HCT116 (cell line): Measurements from ENCODE around the gene CDC42BPA. TPM values are rescaled to one million over a fixed set of nuclear protein-coding genes. Genes with fewer than 3 reads are reported as not detected.

ENCODE experiments used
- ATAC-seq: fragments of 200-7000 bp; cut with Tn5 transposase; 2 replicates; pipeline ENCODE4 v1.9.1; 2020; ENCODE audit warnings: mild to moderate bottlenecking, moderate library complexity
- BruUV-seq: library from RNA; stranded (reverse); fragments of 400-500 nt; replicated peaks from 2 replicates; lab custom pipeline; 2021; lab: Mats Ljungman, UMichigan
- CTCF ChIA-PET: fragments of 300-600 bp; sonication (Branson Sonifier 250); formaldehyde crosslinking; loops from one replicate; lab custom pipeline; 2021; ENCODE audit warnings: antibody characterized with exemption; lab: Charles Lee
- POLR2A ChIA-PET: fragments of 300-600, 350-600 bp; sonication (Branson Sonifier 250); formaldehyde crosslinking; loops from one replicate; lab custom pipeline; 2021; ENCODE audit warnings: antibody characterized with exemption; lab: Charles Lee
- RAD21 ChIA-PET, 2 experiments: fragments of 300-600 bp; sonication (Branson Sonifier 250); formaldehyde crosslinking; loops; one replicate each; lab custom pipeline; 2023; ENCODE audit warnings: low total read pairs in 2 of 2; ENCODE audit not compliant: uncharacterized antibody in 2 of 2, unreplicated experiment in 2 of 2, low non-redundant PET in 1 of 2; lab: Charles Lee
- DNase-seq: peaks from one replicate; pipeline ENCODE4 v3.0.0-alpha.2; 2010; ENCODE audit warnings: low read depth, low spot score
- H2AFZ ChIP-seq: fragments of 200-600 bp; shearing (Covaris generic), sonication (generic); 2 replicates; pipeline ENCODE4 v1.6.1; 2017; ENCODE audit warnings: low read depth, mixed run types, mixed read lengths, antibody characterized with exemption, low read length; ENCODE audit not compliant: poor library complexity, severe bottlenecking
- H3K27ac ChIP-seq: 2 replicates; pipeline ENCODE4 v1.5.1; 2012; ENCODE audit warnings: low read depth, low read length
- H3K27me3 ChIP-seq: fragments of 200-600 bp; sonication (generic); 2 replicates; pipeline ENCODE4 v1.6.1; 2016; ENCODE audit warnings: mixed run types, low read length, mixed read lengths; ENCODE audit not compliant: insufficient read depth
- H3K36me3 ChIP-seq, 2 experiments: fragments of 200-500 bp in 1 of 2; fragments of 200-600 bp in 1 of 2; sonication (Bioruptor generic) in 1 of 2; sonication (generic) in 1 of 2; 2 replicates each; pipeline versions ENCODE4 v1.5.1 to v1.6.1; 2014 to 2016; ENCODE audit warnings: low read length in 2 of 2, inconsistent platforms in 1 of 2, mixed read lengths in 1 of 2, mixed run types in 1 of 2; ENCODE audit not compliant: insufficient read depth in 2 of 2, control insufficient read depth in 1 of 2
- H3K4me1 ChIP-seq, 2 experiments: fragments of 200-600 bp in 1 of 2; sonication (generic) in 1 of 2; 2 replicates each; pipeline versions ENCODE4 v1.5.1 to v1.6.1; 2012 to 2017; ENCODE audit warnings: low read length in 2 of 2, inconsistent platforms in 1 of 2, mild to moderate bottlenecking in 1 of 2, mixed read lengths in 1 of 2, mixed run types in 1 of 2, moderate library complexity in 1 of 2; ENCODE audit not compliant: insufficient read depth in 2 of 2, control insufficient read depth in 1 of 2
- H3K4me2 ChIP-seq: fragments of 200-600 bp; sonication (generic); 2 replicates; pipeline ENCODE4 v1.6.1; 2017; ENCODE audit warnings: mixed run types, low read length, mixed read lengths
- H3K4me3 ChIP-seq, 2 experiments: fragments of 200-600 bp in 1 of 2; sonication (generic) in 1 of 2; replicated peaks in 1 of 2; 2 replicates each; pipeline ENCODE4 v1.5.1; 2011 to 2016; ENCODE audit warnings: low read length in 2 of 2, control low read depth in 1 of 2, low read depth in 1 of 2, mild to moderate bottlenecking in 1 of 2, mixed read lengths in 1 of 2, mixed run types in 1 of 2
- H3K79me2 ChIP-seq: fragments of 200-600 bp; sonication (generic); 2 replicates; pipeline ENCODE4 v1.6.1; 2017; ENCODE audit warnings: mild to moderate bottlenecking, mixed run types, low read length, moderate library complexity, mixed read lengths; ENCODE audit not compliant: insufficient read depth
- H3K9ac ChIP-seq: fragments of 200-600 bp; sonication (generic); 2 replicates; pipeline ENCODE4 v1.6.1; 2016; ENCODE audit warnings: low read length, mixed read lengths
- H3K9me2 ChIP-seq: fragments of 200-600 bp; sonication (generic), shearing (Covaris generic); 2 replicates; pipeline ENCODE4 v1.6.1; 2017; ENCODE audit warnings: mixed run types, mild to moderate bottlenecking, moderate library complexity; ENCODE audit not compliant: insufficient read depth
- H3K9me3 ChIP-seq, 2 experiments: fragments of 200-500 bp in 1 of 2; fragments of 200-600 bp in 1 of 2; sonication (Bioruptor generic) in 1 of 2; sonication (generic) in 1 of 2; 2 replicates each; pipeline ENCODE4 v1.6.1; 2014 to 2017; ENCODE audit warnings: low read length in 2 of 2, mixed read lengths in 2 of 2, inconsistent platforms in 1 of 2, low read depth in 1 of 2, mild to moderate bottlenecking in 1 of 2, mixed run types in 1 of 2, moderate library complexity in 1 of 2; ENCODE audit not compliant: control insufficient read depth in 1 of 2, insufficient read depth in 1 of 2
- H4K20me1 ChIP-seq: fragments of 200-600 bp; sonication (generic), shearing (Covaris generic); 2 replicates; pipeline ENCODE4 v1.6.1; 2017; ENCODE audit warnings: mixed run types, mild to moderate bottlenecking, moderate library complexity; ENCODE audit not compliant: insufficient read depth
- CEBPB ChIP-seq: IDR thresholded peaks from 2 replicates; pipeline ENCODE4 v1.6.1; 2012; ENCODE audit warnings: low read depth
- ELF1 ChIP-seq: IDR thresholded peaks from 2 replicates; pipeline ENCODE4 v1.6.1; 2012; ENCODE audit warnings: low read depth, borderline replicate concordance
- EZH2phosphoT487 ChIP-seq: fragments of 200-600 bp; IDR thresholded peaks from 2 replicates; pipeline ENCODE4 v1.6.1; 2018; ENCODE audit warnings: antibody characterized with exemption, borderline replicate concordance
- FOSL1 ChIP-seq: IDR thresholded peaks from 2 replicates; pipeline ENCODE4 v1.6.1; 2012; ENCODE audit warnings: low read depth
- JUND ChIP-seq: IDR thresholded peaks from 2 replicates; pipeline ENCODE4 v1.6.1; 2012
- POLR2AphosphoS5 ChIP-seq: IDR thresholded peaks from 2 replicates; pipeline ENCODE4 v1.6.1; 2011; ENCODE audit warnings: mild to moderate bottlenecking, low read depth, low read length, moderate library complexity
- RAD21 ChIP-seq: IDR thresholded peaks from 2 replicates; pipeline ENCODE4 v1.6.1; 2012; ENCODE audit warnings: low read depth, mild to moderate bottlenecking
- SIN3A ChIP-seq: IDR thresholded peaks from 2 replicates; pipeline ENCODE4 v1.6.1; 2012; ENCODE audit warnings: low read depth
- SP1 ChIP-seq: IDR thresholded peaks from 2 replicates; pipeline ENCODE4 v1.6.1; 2012; ENCODE audit warnings: low read depth
- TCF7L2 ChIP-seq: IDR thresholded peaks from 2 replicates; pipeline ENCODE4 v1.7.0; 2011; ENCODE audit warnings: borderline replicate concordance, inconsistent platforms; ENCODE audit not compliant: insufficient read depth, insufficient read length; ENCODE audit errors: extremely low read depth
- ZFX ChIP-seq: fragments of 450-650 bp; IDR thresholded peaks from 2 replicates; pipeline ENCODE4 v1.6.1; 2017
- ZNF274 ChIP-seq: fragments of 200-500 bp; sonication (Bioruptor generic); IDR thresholded peaks from 2 replicates; pipeline ENCODE4 v1.6.1; 2014; ENCODE audit warnings: mild to moderate bottlenecking, low read depth, low read length, inconsistent platforms
- intact Hi-C: fragments of 100-400 bp; cut with micrococcal nuclease; formaldehyde crosslinking; loops from 2 replicates; pipeline ENCODE4 v1.10.0; 2022
- total RNA-seq: library from RNA; stranded (reverse); gene quantifications from one replicate; pipeline ENCODE4 v1.2.1, GENCODE V29; 2021; ENCODE audit not compliant: unreplicated experiment
- TF ChIP-seq, protein P1 (sequence below): IDR thresholded peaks from 2 replicates; pipeline ENCODE4 v1.6.1; 2012
- TF ChIP-seq, protein P2 (sequence below): IDR thresholded peaks from 2 replicates; pipeline ENCODE4 v1.6.1; 2011; ENCODE audit warnings: mild to moderate bottlenecking, low read length, moderate library complexity; ENCODE audit not compliant: insufficient replicate concordance; ENCODE audit errors: extremely low read depth

Gene CDC42BPA
- total RNA-seq, 1 experiment from 2014 or later, result 44.0 TPM

DNA sequence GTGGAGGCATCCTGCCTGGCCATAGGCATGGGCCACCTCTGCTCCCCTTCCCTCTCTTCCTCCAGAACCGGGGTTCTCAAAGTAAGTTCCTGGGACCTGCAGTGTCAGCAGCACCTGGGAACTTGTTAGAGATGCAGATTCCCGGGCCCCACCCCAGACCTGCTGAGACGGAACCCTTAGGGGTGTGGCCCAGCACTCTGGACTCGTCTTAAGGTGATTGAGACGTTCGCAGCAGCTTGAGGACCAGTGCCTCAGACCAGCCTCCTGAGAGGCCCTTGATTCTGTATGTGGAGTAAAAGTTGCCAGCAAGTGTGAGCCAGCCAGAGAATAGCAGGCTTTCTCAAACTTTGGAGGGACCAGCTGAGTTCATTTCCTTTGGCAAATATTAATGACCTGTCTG is 364.0 kb downstream of the CDC42BPA start (continued):
- TF ChIP-seq ELF1, result no peak
- TF ChIP-seq SP1, result no peak
- no peak for TF ChIP-seq POLR2AphosphoS5
- no peak for TF ChIP-seq CEBPB
- TF ChIP-seq, protein P1, sequence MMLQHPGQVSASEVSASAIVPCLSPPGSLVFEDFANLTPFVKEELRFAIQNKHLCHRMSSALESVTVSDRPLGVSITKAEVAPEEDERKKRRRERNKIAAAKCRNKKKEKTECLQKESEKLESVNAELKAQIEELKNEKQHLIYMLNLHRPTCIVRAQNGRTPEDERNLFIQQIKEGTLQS, result no peak
- TF ChIP-seq RAD21, result no peak
- no peak for TF ChIP-seq JUND
- no peak for TF ChIP-seq FOSL1
- no peak for TF ChIP-seq EZH2phosphoT487

DNA sequence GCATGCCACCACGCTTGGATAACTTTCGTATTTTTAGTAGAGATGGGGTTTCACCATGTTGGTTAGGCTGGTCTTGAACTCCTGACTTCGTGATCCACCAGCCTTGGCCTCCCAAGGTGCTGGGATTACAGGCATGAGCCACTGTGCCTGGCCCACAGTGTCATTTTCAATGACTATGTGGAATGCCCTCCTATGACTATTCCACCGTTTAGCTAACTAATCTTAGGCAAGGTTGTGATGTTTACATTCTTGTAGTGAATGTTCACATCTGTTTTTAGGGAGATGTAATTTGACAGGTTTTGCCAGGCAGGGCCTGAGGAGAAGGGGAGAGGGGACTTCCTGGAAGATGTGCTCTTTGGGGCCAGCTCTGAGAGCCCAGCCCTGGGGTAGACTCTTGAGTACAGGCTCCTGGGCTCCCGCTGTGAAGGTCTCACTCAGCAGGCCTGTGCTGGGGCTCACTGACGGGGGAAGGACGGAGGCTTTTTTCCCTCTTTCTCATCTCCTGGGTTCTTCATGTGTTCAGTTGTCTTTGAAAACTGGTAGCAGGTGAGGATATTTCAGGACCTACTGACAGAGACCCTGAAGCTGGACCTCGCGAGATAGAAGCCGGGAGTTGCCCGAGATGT is 365.0 kb downstream of the CDC42BPA start:
- H3K36me3 ChIP-seq, result no peaks in the 10 kb centered on the region
- DNase-seq, result no peak

More for the DNA sequence above, 365.0 kb downstream of the CDC42BPA start:
- no peak overlapping the region for H3K4me3 ChIP-seq
- CTCF ChIA-PET, result no interaction called here
- no peak overlapping the region for H3K27ac ChIP-seq
- POLR2A ChIA-PET, result no interaction called here
- H3K4me2 ChIP-seq, result no peak overlapping the region
- RAD21 ChIA-PET, result no interaction called here
- H3K9me3 ChIP-seq, result no peaks in the 10 kb centered on the region
- H3K79me2 ChIP-seq, result no peaks in the 10 kb centered on the region
- no peak for ATAC-seq
- no peaks in the 10 kb centered on the region for H3K27me3 ChIP-seq
- TF ChIP-seq SP1, result no peak
- no peak for TF ChIP-seq RAD21
- TF ChIP-seq, protein P2, sequence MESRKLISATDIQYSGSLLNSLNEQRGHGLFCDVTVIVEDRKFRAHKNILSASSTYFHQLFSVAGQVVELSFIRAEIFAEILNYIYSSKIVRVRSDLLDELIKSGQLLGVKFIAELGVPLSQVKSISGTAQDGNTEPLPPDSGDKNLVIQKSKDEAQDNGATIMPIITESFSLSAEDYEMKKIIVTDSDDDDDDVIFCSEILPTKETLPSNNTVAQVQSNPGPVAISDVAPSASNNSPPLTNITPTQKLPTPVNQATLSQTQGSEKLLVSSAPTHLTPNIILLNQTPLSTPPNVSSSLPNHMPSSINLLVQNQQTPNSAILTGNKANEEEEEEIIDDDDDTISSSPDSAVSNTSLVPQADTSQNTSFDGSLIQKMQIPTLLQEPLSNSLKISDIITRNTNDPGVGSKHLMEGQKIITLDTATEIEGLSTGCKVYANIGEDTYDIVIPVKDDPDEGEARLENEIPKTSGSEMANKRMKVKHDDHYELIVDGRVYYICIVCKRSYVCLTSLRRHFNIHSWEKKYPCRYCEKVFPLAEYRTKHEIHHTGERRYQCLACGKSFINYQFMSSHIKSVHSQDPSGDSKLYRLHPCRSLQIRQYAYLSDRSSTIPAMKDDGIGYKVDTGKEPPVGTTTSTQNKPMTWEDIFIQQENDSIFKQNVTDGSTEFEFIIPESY, result no peak
- no peak for TF ChIP-seq ZFX
- TF ChIP-seq ZNF274, result no peak
- TF ChIP-seq SIN3A, result no peak
- no peak for TF ChIP-seq TCF7L2
- TF ChIP-seq ELF1, result no peak
- TF ChIP-seq, protein P1, result no peak
- no peaks in the 10 kb centered on the region for H3K9me2 ChIP-seq
- H3K4me1 ChIP-seq, result no peaks in the 10 kb centered on the region
- H2AFZ ChIP-seq, result no peak overlapping the region
- intact Hi-C loops, result no loop called here
- no peak overlapping the region for H3K9ac ChIP-seq
- no TSS peak for BruUV-seq
- no peaks in the 10 kb centered on the region for H4K20me1 ChIP-seq
